ENCODE data around the gene SRP9. TPM values are rescaled to one million over a fixed set of nuclear protein-coding genes. Genes with fewer than 3 reads are reported as not detected.
"Not testable (repeated sequence)": the region's sequence is repeated elsewhere in the genome, so short reads cannot be mapped to it uniquely, and the experiment has no call there.

Gene SRP9
- polyA plus RNA-seq, 1 donor from 2014 or later, result 240 TPM

DNA sequence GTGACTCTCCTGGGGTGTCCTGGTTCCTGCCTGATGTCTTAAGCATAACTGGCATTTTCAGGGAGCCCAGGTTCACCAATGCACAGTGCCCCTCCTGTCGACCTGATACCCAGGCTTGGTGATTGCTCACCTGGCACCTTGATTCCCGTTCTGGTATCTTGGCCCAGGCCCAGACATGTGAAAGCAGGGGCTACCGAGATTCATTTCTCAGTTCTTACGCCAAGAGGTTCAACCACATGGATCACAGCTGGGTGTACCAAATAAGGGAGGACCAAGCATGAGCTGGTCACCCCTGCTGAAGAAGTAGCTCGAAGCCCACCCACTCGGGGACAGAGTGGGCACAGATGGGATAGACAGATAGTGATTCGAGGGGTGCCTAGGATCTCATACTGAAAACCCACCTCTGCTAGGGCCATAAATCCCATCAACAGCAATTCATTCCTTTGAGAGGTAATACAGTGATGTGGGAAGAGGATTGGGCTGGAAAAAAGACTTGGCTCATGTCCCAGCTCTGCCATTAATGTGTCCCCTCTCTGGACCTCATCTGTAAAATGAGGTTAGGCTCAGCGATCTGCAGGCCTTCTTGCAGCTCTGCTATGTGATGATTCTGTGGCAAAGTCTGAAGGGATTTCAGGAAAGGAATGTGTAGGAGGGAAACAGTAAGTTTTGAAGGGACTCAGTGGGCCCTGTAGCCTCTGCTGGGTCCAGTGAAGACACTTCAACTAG, 35.0 kb downstream of the SRP9 start:
- Mint-ChIP-seq H3K27ac (no peak overlapping the region), H3K4me3 (no peak overlapping the region), H3K9me3 (no peaks in the 10 kb centered on the region), H3K36me3 (no peaks in the 10 kb centered on the region), H3K4me1 (peaks cover 0 to 8% (median 6%) of the 10 kb centered on the region in 3 donors), H3K27me3 (no peaks in the 10 kb centered on the region)

DNA sequence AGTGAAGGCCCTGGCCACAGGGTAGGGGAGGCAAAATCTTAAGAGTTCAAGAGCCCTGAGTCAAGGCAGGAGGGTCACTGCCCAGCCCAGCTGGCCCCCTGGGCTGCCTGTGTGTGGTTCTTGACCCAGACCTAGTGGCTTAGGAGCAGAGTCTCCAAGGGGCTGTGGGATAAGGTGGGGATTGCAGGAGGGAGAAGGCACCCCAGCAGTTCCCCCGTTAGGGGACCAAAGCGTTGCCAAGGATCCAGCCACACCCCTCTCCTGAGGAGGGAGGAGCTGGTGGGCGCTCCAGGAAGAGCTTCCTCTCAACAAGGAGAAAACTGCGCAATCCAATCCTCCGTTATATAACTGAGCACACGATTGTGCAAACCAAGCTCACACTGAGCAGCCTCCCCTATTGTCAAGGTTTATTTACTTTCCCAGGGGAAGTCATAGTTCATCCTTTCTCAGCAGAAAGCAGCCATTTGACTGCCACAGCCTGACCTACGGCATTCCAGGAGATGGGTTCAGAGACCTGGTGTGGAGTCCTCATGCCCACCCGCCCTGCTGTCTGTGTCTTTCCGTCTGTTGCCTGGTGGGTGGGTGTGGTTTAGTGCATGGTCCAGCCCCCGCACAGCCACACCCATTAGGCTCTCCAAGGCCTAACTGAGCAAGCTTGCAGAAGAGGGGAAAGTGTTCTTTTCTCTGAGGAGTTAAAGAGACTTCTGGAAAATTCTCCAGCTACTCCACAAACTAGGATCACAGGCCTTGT, 35.8 kb downstream of the SRP9 start:
- Mint-ChIP-seq H3K4me3 (no peak overlapping the region), H3K36me3 (no peaks in the 10 kb centered on the region), H3K27me3 (no peaks in the 10 kb centered on the region), H3K4me1 (peaks cover 0 to 8% (median 6%) of the 10 kb centered on the region in 3 donors), H3K9me3 (no peaks in the 10 kb centered on the region), H3K27ac (no peak overlapping the region)

DNA sequence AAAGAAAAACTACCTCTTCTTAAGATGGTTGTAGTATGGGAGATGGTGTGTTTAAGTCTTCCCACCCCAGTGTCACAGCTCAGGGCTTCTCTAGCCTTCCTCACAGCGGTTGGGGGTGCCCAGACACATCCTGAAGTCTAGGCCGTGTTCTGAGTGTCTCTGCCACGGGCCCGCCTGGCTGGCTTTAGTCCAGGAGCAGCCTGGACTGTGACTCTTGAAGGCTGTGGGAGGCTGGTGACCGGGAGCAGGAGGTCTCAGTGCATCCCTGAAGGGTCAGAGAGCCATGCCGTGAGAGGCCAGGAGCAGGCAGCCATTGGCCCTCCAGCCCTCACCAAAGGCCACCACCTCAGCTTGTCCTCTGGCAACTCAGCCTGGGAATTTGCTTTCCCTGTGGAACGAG, 36.8 kb downstream of the SRP9 start:
- no peak overlapping the region for H3K4me3 Mint-ChIP-seq
- H3K27me3 Mint-ChIP-seq, result no peaks in the 10 kb centered on the region
- H3K36me3 Mint-ChIP-seq, result no peaks in the 10 kb centered on the region
- H3K4me1 Mint-ChIP-seq, result peaks cover 0 to 8% (median 6%) of the 10 kb centered on the region in 3 donors
- H3K27ac Mint-ChIP-seq, result no peak overlapping the region
- no peaks in the 10 kb centered on the region for H3K9me3 Mint-ChIP-seq

DNA sequence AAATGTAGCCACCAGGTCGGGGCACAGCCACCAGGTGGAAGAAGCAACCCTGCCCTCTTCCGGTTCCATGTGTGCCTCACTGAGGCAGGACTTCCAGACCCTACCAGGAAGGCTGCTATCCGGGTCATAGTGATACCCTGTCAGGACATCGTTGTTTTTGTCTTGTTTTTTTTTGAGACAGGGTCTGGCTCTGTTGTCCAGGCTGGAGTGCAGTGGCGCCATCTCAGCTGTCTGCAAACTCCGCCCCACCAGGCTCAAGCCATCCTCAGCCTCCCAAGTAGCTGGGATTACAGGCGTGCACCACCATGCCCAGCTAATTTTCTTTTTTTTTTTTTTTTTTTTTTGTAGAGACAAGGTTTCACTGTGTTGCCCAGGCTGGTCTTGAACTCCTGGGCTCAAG, 37.5 kb downstream of the SRP9 start:
- H3K4me1 Mint-ChIP-seq, H3K27me3 Mint-ChIP-seq, H3K9me3 Mint-ChIP-seq, H3K27ac Mint-ChIP-seq, H3K4me3 Mint-ChIP-seq, H3K36me3 Mint-ChIP-seq: not testable (repeated sequence)

DNA sequence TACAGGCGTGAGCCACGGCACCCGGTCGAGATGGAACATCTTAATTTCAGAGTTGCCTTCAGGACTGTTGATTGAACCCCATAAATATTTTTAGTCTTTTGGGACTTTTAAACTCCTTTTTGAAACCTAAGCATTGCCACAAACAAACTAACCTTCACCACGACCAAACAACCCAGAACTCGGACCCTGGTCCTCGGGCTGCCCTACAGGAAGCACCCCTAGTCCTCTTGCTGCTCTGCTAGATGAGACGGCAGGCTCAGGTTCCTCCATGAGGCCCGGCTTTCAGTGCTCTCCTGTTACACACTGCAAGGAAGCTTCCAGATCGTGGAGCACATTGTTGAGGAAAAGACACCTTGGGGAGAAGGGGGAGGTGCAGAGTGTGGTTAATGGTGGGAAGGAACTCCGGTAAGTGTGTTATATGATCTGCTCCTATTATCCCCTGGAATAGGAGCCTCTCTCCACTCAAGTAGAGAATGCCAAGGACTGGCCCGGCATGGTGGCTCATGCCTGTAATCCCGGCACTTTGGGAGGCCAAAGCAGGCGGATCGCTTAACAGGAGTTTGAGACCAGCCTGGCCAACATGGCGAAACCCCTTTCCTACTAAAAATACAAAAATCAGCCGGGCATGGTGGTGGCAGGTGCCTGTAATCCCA, 38.0 kb downstream of the SRP9 start:
- Mint-ChIP-seq H3K36me3 (no peaks in the 10 kb centered on the region), H3K9me3 (no peaks in the 10 kb centered on the region), H3K4me1 (peaks cover 0 to 2% (median 2%) of the 10 kb centered on the region in 3 donors), H3K27ac (no peak overlapping the region), H3K4me3 (no peak overlapping the region), H3K27me3 (no peaks in the 10 kb centered on the region)

DNA sequence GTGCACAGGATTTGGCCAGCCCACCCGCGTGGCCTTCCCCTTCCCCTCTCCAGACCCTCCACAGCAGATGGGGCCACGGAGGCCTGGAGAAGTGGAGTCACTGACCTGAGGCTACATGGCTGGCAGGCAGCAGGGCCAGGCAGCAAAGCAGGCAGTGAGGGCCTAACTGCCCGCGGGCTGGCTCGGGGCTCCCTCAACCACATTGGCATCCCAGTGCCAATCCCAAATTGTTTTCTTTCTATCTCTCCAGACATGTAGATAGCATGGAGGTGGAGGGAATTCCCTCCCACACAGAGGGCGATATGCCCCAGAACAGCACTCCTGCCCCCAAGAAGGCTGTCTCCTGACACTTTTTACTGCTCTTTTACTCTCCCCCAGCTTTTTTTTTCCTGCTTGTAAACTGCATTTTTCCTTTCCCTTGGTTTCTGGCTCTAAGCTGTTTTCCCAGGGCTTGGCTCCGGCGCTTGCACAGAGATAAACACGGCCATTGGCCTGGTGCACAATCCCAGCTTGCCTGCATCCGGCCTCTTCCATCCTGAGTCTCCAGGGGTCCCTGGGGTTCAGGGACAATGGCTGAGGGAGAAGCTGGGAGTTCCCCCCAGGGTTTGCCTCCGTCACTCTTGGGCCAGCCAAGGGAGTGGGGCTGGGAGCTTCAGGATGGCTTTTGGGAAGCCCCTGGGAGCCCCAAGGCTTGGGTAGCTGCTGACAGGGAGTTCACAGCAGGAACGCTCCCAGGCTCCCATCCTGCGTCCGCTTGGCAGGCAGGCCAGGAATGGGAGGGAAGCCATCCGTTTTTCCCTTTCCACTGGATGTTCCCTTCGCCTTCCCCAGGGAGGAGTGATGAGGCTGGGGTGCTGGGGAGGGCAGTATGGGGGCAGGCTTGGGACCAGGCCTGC, 39.3 kb downstream of the SRP9 start:
- peak overlapping the region in 1 of 3 donors; percentile 59 for H3K27ac Mint-ChIP-seq
- H3K36me3 Mint-ChIP-seq, result no peaks in the 10 kb centered on the region
- H3K27me3 Mint-ChIP-seq, result no peaks in the 10 kb centered on the region
- no peaks in the 10 kb centered on the region for H3K9me3 Mint-ChIP-seq
- H3K4me1 Mint-ChIP-seq, result peaks cover 0 to 2% (median 0%) of the 10 kb centered on the region in 3 donors
- no peak overlapping the region for H3K4me3 Mint-ChIP-seq

DNA sequence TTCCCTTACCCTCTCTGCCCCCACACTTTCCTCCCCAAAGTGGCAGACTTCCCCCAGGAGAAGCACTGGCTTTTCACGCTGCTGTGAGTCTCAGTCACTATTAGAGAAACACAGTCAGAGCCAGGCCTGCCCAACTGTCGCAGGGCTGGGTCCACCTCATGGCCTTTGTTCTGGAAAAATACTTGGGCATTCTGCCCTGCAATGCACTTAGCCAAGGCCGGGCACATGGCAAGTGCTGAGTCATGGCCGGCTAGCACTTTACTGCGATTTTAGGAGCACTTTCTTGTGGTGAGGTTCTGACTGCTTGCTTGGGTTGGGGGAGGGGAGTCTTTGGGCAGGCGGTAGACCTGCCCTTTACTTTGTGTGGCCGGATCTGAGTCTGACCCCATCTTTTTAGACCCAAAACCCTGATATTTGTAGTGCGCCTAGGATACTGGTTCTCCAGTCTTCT, 40.0 kb downstream of the SRP9 start:
- H3K4me1 Mint-ChIP-seq, result peaks cover 0 to 2% (median 0%) of the 10 kb centered on the region in 3 donors
- H3K36me3 Mint-ChIP-seq, result no peaks in the 10 kb centered on the region
- no peaks in the 10 kb centered on the region for H3K27me3 Mint-ChIP-seq
- no peaks in the 10 kb centered on the region for H3K9me3 Mint-ChIP-seq
- no peak overlapping the region for H3K4me3 Mint-ChIP-seq
- no peak overlapping the region for H3K27ac Mint-ChIP-seq

DNA sequence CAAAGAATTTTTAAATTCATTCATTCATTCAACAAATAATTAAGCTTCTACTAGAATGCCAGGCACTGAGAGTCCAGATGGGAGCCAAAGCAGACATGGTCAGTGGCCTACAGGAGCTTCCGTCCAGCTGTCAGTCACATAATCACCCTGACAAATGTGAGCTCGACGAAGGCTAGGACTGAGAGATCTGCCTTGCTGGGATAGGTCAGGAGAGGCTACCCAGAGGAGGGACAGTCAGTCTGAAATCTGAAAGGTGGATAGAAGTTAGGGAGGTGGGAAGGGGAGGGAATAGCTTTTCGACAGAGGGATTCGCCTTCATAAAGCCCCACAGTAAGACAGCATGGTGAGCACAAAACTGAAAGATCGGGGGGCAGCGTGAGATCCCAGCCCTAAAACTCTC, 40.6 kb downstream of the SRP9 start:
- Mint-ChIP-seq H3K27ac (no peak overlapping the region), H3K36me3 (no peaks in the 10 kb centered on the region), H3K4me1 (peaks cover 0 to 2% (median 0%) of the 10 kb centered on the region in 3 donors), H3K27me3 (no peaks in the 10 kb centered on the region), H3K9me3 (no peaks in the 10 kb centered on the region), H3K4me3 (no peak overlapping the region)

DNA sequence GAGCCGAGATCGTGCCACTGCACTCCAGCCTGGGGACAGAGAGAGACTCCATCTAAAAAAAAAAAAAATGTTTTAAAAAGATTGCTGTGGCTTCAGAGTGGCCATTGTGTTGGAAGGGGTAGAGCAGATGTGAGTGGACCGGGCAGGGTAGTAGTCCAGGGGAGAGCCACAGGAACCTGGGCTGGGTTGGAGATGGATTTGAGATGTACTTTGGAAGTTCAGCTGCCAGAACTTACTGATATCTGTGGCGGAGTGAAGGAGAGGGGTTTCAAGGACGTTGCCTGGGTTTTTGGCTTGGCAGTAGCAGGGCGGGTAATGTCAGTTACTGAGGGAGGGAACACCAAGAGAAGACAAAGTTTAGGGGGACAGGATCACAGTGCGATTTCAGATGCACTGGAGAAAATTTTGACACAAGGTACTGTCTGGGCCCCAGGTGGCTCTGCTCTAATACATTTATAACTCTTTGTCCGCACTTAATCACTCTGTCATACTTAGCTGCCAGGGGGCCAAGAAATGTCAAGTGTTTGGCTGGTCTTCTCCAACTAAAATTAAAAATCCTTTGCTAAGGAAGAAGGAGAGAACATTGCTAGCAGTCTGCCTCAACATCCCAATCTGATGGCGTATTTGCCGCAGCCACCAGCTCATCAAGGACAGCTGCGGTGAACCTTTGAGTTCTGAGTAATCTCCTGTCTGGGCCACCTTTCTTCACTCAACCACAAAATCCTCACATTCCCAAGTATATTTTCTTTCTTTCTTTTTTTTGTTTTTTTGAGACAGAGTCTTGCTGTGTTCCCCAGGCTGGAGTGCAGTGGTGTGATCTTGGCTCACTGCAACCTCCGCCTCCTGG, 41.9 kb downstream of the SRP9 start:
- Mint-ChIP-seq H3K9me3 (no peaks in the 10 kb centered on the region), H3K27me3 (no peaks in the 10 kb centered on the region), H3K27ac (no peak overlapping the region), H3K4me1 (peaks cover 0 to 2% (median 0%) of the 10 kb centered on the region in 3 donors), H3K36me3 (no peaks in the 10 kb centered on the region), H3K4me3 (no peak overlapping the region)

DNA sequence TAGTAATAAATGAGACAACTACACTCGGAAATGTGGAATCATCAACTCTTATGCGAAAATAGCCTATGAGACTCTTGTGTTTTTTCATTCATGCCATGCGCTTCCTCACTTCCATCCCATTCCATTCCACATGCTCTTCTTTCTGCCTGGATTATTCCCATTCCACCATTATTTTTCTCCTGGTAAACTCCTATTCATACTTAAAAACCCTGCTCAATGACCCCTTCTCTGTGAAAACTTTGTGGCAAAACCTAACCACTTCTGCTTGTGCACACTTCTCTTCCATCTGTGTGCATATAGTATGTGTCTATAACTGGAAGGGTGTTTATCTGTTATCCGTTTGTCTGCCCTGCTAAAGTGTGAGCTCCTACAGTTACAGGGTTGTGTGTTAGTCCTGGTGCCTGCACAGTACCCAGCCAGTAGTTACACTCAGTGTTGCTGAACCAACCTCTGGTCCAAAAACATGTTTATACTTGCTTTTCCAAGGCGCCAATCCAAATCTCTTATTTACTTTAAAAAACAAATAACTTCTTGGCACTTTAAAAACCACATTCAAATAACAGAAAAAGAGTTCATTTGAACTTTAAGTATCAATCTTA, 43.0 kb downstream of the SRP9 start:
- H3K4me3 Mint-ChIP-seq, result no peak overlapping the region
- no peak overlapping the region for H3K27ac Mint-ChIP-seq
- no peaks in the 10 kb centered on the region for H3K27me3 Mint-ChIP-seq
- H3K4me1 Mint-ChIP-seq, result peaks cover 0 to 2% (median 0%) of the 10 kb centered on the region in 3 donors
- no peaks in the 10 kb centered on the region for H3K36me3 Mint-ChIP-seq
- no peaks in the 10 kb centered on the region for H3K9me3 Mint-ChIP-seq

DNA sequence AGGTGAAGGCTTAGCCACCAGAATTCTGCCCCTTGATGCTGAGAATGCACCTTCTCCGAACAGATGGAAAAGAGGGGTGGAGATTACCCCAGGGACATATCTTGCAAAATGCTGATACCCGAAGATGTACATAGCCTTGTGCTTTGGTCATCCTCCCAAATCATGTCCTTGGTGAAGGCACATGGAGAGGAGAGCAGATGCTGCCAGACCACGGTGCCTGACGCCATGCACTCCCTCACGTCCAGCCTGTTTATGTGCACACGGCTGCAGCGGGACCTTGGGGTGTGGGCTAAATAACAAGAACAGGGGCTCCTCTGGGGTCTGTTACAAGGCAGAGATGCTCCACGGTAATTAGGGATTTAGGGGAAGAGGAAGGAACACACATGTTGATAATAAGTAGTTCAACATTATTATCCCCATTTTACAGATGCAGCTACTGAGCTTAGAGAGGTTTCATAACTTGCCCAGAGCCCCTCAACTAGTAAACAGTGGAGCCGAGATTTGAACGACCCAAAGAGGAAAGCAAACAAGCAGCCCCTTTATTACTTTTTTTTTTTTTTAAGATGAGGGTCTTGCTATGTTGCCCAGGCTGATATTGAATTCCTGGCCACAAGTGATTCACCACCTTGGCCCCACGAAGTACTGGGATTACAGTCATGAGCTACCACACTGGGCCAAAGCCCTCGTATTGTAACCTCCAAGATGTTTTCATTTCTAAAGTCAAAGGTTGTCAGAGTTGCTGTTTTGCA, 45.2 kb downstream of the SRP9 start:
- Mint-ChIP-seq H3K27me3 (no peaks in the 10 kb centered on the region), H3K4me1 (peaks cover 0 to 2% (median 0%) of the 10 kb centered on the region in 3 donors), H3K9me3 (no peaks in the 10 kb centered on the region), H3K36me3 (peaks cover 2% of the 10 kb centered on the region), H3K27ac (no peak overlapping the region), H3K4me3 (no peak overlapping the region)

DNA sequence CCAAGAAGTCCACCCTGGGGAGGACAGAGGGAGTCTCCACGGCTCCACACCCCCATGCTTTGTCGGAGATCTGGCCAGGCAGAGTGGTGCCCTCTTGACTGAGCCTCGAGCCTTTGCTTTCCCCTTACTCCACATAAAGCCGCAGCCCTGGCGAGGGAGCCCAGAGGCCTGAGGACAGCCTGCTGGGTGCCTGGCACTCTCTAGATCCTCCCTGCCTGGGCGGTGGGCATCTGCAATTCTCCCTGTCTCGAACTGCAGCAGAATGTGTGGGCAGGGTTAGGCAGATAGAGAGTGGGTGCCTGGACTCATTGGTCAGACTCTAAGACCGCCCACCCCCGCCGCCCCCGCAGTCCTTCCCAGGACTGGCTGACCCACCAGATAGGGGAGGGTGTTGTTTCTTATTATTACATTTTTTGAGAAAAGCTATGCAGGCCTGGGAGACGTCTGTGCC, 46.2 kb downstream of the SRP9 start:
- peaks cover 2% of the 10 kb centered on the region for H3K36me3 Mint-ChIP-seq
- H3K4me1 Mint-ChIP-seq, result peaks cover 0 to 2% (median 0%) of the 10 kb centered on the region in 3 donors
- no peaks in the 10 kb centered on the region for H3K9me3 Mint-ChIP-seq
- no peak overlapping the region for H3K4me3 Mint-ChIP-seq
- no peaks in the 10 kb centered on the region for H3K27me3 Mint-ChIP-seq
- no peak overlapping the region for H3K27ac Mint-ChIP-seq

DNA sequence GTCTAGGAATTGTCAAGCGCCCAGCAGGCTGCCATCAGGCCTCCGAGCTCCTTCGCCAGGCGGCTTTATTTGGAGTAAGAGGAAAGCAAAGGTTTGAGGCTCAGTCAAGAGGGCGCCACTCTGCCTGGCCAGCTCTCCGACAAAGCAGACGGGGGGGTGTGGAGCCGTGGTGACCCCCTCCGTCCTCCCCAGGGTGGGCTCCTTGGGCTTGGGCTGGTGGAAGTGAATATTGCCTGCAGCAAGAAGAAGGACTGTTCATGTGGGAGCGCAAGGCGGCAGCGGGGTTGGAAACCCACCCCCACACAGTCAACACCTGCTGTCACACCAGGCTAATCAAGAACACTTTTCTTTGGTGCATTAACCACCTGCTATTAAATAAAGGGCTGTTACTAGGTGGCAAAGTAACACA, 46.9 kb downstream of the SRP9 start:
- H3K9me3 Mint-ChIP-seq, result no peaks in the 10 kb centered on the region
- H3K4me3 Mint-ChIP-seq, result no peak overlapping the region
- H3K27me3 Mint-ChIP-seq, result no peaks in the 10 kb centered on the region
- no peak overlapping the region for H3K27ac Mint-ChIP-seq
- H3K36me3 Mint-ChIP-seq, result peaks cover 2% of the 10 kb centered on the region
- peaks cover 0 to 2% (median 0%) of the 10 kb centered on the region in 3 donors for H3K4me1 Mint-ChIP-seq

Data from IgD-negative memory B cell (primary cell).